ENCODE results near the gene POLR1G.

The POLR1G gene

GRCh38 chr19:45368127-45368526 is 38.3 kb upstream of the POLR1G start:
- TF ChIP-seq POLR2AphosphoS5 (IDR thresholded peaks at IDR 0.05; ENCODE audit: low read depth, low read length) (no peak), SIN3A (IDR thresholded peaks at IDR 0.05; ENCODE audit: borderline replicate concordance, insufficient read depth, low read length) (no peak), FOXP2 (optimal IDR thresholded peaks at IDR 0.05; ENCODE audit: borderline replicate concordance, extremely low read depth, extremely low read length, insufficient read depth) (no peak), TAF1 (IDR thresholded peaks at IDR 0.05; ENCODE audit: borderline replicate concordance, insufficient read depth, low read length) (no peak)
- TF ChIP-seq, protein P1, sequence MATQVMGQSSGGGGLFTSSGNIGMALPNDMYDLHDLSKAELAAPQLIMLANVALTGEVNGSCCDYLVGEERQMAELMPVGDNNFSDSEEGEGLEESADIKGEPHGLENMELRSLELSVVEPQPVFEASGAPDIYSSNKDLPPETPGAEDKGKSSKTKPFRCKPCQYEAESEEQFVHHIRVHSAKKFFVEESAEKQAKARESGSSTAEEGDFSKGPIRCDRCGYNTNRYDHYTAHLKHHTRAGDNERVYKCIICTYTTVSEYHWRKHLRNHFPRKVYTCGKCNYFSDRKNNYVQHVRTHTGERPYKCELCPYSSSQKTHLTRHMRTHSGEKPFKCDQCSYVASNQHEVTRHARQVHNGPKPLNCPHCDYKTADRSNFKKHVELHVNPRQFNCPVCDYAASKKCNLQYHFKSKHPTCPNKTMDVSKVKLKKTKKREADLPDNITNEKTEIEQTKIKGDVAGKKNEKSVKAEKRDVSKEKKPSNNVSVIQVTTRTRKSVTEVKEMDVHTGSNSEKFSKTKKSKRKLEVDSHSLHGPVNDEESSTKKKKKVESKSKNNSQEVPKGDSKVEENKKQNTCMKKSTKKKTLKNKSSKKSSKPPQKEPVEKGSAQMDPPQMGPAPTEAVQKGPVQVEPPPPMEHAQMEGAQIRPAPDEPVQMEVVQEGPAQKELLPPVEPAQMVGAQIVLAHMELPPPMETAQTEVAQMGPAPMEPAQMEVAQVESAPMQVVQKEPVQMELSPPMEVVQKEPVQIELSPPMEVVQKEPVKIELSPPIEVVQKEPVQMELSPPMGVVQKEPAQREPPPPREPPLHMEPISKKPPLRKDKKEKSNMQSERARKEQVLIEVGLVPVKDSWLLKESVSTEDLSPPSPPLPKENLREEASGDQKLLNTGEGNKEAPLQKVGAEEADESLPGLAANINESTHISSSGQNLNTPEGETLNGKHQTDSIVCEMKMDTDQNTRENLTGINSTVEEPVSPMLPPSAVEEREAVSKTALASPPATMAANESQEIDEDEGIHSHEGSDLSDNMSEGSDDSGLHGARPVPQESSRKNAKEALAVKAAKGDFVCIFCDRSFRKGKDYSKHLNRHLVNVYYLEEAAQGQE (IDR thresholded peaks at IDR 0.05; ENCODE audit: insufficient read depth in 1 of 2, low read depth in 2 of 2, low read length in 2 of 2) = no peak

- TF ChIP-seq, protein P1 (IDR thresholded peaks at IDR 0.05; ENCODE audit: insufficient read depth in 1 of 2, low read depth in 2 of 2, low read length in 2 of 2) = no peak
Observed at GRCh38 chr19:45368737-45369340, 37.6 kb upstream of the POLR1G start.

DNA sequence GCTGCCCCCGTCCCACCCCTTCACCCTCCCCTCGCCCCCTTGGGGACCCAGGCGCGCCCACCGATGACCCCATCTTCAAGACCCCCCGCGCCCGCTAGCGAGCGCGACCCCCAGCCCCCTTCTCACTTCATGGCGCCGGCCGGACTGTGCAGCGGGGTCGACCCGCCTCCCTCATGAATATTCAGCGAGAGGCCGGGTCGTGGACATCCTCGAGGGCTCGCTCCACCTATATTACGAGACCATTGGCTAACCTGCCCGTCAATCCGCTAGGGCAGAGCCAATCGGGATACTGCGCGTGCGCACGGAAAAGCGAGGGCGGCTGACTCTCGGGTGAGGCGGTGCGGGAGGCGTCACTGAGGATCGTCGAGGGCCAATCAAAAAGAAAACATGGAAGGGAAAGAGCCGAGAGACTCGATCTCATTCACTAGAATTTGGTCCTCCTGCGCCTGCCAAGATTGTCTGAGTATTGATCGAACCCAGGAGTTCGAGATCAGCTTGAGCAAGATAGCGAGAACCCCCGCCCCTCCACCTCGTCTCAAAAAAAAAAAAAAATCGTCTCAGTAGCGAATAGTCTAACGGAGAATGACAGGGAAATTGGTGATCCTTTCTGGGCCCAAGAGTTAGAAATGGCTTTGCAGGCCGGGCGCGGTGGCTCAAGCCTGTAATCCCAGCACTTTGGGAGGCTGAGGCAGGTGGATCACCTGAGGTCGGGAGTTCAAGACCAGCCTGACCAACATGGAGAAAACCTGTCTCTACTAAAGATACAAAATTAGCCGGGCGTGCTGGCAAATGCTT is 35.8 kb upstream of the POLR1G start, which contains the start of gene ERCC2:
Gene ERCC2, minus strand, starts transcription at position 164 of the 795 bp plus-strand sequence. Its CDS starts 33 bp downstream, at position 131.
- TF ChIP-seq POLR2AphosphoS5 (IDR thresholded peaks at IDR 0.05; ENCODE audit: low read depth, low read length) (peak; percentile 62; the same call in 1 of the 2 replicates), SIN3A (IDR thresholded peaks at IDR 0.05; ENCODE audit: borderline replicate concordance, insufficient read depth, low read length) (no peak), FOXP2 (optimal IDR thresholded peaks at IDR 0.05; ENCODE audit: borderline replicate concordance, extremely low read depth, extremely low read length, insufficient read depth) (no peak), TAF1 (IDR thresholded peaks at IDR 0.05; ENCODE audit: borderline replicate concordance, insufficient read depth, low read length) (0 out of 2 replicates have a peak, but pooled peaks have one; percentile 7)

GRCh38 chr19:45376045-45376724 is 30.3 kb upstream of the POLR1G start:
- TF ChIP-seq, protein P1 (IDR thresholded peaks at IDR 0.05; ENCODE audit: insufficient read depth in 1 of 2, low read depth in 2 of 2, low read length in 2 of 2) = no peak
- no peak for TF ChIP-seq POLR2AphosphoS5 (IDR thresholded peaks at IDR 0.05; ENCODE audit: low read depth, low read length)
- TF ChIP-seq FOXP2 (optimal IDR thresholded peaks at IDR 0.05; ENCODE audit: borderline replicate concordance, extremely low read depth, extremely low read length, insufficient read depth) = no peak
- no peak for TF ChIP-seq SIN3A (IDR thresholded peaks at IDR 0.05; ENCODE audit: borderline replicate concordance, insufficient read depth, low read length)
- no peak for TF ChIP-seq TAF1 (IDR thresholded peaks at IDR 0.05; ENCODE audit: borderline replicate concordance, insufficient read depth, low read length)

GRCh38 chr19:45380107-45380506 is 26.3 kb upstream of the POLR1G start:
- TF ChIP-seq POLR2AphosphoS5 (IDR thresholded peaks at IDR 0.05; ENCODE audit: low read depth, low read length) (no peak), FOXP2 (optimal IDR thresholded peaks at IDR 0.05; ENCODE audit: borderline replicate concordance, extremely low read depth, extremely low read length, insufficient read depth) (no peak), SIN3A (IDR thresholded peaks at IDR 0.05; ENCODE audit: borderline replicate concordance, insufficient read depth, low read length) (no peak), TAF1 (IDR thresholded peaks at IDR 0.05; ENCODE audit: borderline replicate concordance, insufficient read depth, low read length) (no peak)
- TF ChIP-seq, protein P1 (IDR thresholded peaks at IDR 0.05; ENCODE audit: insufficient read depth in 1 of 2, low read depth in 2 of 2, low read length in 2 of 2) = no peak

Measured in PFSK-1 (cell line).